Measurements from ENCODE around the gene CHAF1A.
A peak's percentile ranks its signal among the peaks of the same experiment; 100 is the strongest.

CHAF1A gene

DNA sequence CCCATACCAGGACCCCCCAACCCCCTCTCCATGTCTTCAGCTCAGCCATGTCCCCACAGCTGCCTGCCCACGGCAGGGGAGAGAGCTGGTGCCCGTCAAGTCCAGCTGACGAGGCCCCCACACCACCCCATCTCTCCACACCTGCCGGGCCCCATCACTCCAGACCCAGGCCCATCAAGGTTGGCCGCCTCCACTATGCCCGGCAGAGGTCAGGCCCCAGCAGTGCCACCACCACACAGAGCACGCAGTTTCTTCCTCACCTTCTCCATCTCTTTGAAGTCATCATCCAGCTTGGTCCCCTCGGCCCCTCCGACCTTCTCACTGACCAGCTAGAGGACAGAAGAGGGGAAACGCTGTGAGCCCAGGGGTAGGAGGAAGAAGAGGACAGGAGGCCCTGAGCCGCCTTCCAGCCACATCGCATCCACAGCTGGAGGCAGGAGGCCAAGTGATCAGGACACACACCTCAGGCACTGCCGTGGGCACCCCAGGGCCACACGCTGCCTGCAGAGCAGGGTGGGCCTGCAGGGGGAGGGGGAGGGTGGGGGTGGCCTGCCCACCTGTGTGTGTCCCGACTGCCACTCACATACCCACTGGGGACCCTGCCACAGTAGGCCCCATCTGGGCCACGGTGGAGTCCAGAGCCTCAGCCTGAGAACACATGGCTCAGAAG, 35.6 kb upstream of the CHAF1A start:
- no peak for DNase-seq

DNA sequence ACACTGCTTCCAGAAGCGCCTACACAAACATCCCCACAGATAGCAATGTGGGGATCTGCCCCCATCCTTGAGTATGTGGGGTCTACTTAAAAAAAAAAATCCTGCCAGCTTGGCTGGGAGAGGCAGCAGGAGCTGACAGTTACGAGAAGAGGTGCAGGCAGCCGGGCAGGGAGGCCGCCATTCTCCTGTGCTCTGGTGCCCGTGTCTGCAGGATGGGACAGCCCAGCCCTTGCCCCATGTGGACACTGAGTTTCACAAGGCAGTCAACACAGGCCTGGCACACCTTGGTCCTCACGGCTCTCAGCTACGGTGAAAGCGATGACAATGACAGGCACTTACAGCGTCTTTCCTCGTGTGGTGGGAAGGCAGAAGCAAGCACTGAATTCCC, 35.1 kb upstream of the CHAF1A start:
- DNase-seq, result no peak

DNA sequence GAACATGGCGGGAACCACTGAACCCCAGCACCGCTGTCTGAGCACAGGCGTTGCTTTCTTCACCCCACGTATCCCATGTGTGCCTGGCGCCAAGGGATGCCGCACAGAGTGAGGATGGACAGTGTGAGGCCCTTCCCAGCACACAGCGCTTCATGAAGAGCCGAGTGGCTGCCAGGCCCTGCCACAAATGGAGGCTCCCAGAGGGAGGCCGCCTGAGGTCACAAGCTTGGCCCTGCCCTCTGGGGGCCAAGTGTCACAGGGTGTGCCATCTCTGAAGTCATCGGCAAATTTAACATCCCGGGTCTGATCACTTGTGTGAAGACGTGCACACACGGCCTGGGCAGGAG, 34.7 kb upstream of the CHAF1A start:
- no peak for DNase-seq

- no peak for DNase-seq
Observed at GRCh38 chr19:4368128-4368820, 34.2 kb upstream of the CHAF1A start.

DNA sequence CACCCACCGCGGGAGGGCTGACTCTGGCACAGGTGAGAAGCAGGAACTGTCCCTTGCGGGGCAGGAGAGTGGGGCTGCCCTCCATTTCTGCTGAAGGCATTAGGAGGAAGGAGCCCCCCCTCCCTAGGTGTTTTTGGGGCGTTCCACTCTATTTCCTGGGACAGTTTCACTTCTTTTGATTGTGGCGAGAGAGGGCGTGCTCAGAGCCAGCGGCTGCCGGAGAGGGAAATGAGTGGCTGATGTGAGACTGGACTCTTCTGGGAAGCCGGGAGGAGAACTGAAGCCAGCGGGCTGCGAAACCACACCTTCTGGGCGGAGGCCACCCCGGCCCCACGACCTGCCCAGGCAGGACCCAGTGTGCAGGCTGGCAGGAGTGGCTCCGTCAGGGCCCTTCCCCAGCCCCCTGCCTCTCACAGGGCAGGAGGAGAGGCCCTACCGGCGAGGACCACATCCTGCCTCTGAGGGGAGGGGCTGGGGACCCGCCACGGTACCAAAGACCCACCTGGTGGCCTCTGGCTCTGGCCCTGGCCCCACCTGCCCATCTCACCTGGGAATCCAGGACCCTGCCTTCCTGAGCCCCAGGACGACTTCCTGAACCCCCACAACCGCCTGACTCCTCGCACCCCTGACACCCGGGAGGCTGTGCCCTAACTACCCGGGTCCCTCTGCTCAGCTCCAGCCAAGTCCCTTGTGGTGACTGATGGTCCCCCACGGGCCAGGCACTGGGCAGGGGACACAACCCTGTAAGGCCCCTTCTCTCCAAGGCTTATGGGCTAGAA, 33.1 kb upstream of the CHAF1A start:
- peak; percentile 54 for DNase-seq

- peak; percentile 75 for DNase-seq
Observed at GRCh38 chr19:4369888-4370260, 32.6 kb upstream of the CHAF1A start.

DNA sequence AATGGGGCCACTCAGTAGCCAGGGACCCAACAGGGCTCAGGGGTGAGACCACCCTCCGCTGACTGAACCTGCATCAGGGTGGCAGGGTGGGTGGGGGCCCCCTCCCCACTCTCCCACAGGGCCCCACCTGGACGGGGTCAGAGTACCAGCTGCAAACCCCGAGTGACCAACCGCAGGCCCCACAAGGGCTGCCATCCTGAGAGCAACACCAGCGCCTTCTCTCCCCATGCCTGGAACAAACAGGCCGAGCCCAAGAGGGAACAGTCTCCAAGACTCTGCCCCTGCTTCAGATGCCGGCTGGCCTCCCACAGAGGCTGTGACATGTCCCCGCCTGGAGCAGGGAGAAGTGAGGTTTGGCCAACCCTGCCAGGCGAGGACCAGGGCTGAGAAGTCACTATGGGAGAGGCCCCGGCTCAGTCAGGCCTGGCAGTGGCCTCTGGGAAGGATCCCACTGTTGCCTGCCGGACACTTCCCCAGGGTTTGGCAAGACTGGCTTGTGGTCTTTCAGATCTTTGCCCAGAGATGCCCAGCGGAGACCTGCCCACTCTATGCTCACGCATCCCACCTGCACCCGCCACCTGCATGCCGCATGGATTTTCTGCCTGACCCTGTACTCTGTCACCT, 31.9 kb upstream of the CHAF1A start:
- no peak for DNase-seq

DNA sequence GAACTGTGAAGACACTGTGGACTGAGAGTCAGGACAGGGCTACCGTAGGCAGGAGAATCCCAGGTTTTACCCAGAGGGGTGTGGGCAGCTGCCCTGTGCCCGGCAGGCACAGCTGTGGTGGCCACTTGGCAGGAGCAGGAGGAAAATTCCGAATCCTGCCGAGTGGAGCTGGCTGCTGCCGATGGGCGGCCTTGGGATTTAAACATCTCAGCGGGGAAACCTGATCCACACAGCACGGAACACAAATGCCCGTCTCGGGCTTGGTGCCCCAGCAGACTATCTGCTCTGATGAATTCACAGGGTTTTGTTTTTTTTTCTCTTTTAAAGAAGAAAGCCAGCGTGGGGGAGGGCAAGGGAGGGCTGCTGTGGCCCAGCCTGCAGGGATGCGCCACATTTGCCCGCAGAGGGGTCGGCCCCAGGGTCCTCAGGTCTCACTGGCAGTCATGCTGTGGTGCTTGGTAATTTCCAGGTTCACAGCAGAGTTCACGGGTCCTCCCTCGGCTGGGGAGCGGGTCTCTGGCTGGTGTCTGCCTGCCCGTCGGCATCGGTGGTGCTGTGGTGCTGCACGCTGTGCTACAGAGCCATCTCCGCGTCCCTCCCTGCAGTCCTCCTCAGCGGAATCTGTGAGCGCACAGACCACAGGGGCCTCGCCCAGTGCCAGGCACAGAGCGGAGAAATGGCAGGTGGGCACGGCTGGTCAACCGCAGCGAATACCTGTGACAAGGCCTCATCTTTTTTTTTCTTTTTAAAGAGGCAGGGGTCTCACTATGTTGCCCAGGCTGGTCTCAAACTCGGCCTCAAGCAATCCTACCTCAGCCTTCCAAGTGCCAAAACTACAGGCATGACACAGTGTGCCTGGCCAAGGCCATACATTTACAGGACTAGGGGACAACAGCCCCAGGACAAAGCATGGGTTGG, 30.9 kb upstream of the CHAF1A start:
- DNase-seq, result no peak

- no peak for DNase-seq
Observed at GRCh38 chr19:4372165-4373012, 30.1 kb upstream of the CHAF1A start.

DNA sequence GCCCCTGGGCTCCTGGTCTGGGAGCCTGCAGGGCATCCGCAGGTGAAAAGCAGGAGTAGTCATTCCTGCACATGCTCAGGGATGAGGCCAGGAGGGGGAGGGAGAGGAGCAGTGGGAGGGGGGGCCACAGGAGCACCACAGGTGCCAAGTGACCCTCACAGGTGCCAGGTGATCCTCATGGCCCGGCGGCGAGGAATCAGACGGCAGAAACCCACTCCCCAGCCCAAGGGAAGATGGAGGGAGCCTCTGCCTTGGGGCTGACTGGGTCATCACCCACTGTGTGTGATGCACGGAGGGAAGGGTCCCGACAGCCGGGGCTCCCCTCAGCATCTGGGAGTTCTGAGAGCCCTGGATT, 29.4 kb upstream of the CHAF1A start:
- DNase-seq, result no peak

- no peak for DNase-seq
Observed at GRCh38 chr19:4373601-4374497, 28.6 kb upstream of the CHAF1A start.

- DNase-seq, result no peak
Observed at GRCh38 chr19:4374498-4375163, 27.8 kb upstream of the CHAF1A start.

DNA sequence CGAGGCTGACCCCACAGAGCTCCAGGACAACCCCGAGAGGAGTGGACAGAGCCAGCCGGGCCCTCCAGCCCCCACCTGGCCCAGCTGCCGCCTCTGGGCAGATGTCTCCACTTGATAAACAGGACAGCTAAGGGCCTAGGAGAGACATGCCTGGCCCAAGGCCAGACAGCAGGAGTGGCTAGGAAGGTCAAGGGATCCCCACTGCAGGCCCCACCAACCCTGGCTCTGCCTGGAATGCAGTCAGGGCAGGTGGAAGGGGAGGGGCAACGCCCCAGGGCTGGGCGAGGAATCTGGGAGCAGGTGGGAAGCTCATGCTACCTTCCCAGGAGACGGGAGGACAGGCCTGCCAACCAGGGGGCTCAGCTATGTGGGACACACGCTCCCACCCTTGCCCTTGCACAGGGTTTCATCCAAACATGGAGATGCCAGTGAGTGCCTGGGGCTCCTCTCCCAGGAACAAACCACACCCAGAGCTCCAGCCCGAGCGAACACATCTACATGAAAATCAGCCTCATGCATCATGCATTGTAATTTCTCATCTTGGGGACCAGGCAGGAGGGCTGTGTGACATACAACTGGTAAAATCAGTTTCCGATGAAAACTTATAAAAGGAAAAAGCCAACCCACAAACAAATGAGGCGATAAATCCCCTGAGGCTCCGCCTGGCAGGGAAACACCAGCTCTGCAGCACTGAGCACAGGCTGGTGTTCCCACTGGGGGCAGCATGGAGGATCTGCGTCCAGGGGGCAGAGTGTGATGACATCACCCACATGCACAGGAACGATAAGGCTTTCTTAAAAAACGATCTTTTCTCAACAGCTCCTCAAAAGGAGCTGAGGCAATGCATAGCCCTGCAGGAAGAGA, 27.0 kb upstream of the CHAF1A start:
- DNase-seq, result no peak

DNA sequence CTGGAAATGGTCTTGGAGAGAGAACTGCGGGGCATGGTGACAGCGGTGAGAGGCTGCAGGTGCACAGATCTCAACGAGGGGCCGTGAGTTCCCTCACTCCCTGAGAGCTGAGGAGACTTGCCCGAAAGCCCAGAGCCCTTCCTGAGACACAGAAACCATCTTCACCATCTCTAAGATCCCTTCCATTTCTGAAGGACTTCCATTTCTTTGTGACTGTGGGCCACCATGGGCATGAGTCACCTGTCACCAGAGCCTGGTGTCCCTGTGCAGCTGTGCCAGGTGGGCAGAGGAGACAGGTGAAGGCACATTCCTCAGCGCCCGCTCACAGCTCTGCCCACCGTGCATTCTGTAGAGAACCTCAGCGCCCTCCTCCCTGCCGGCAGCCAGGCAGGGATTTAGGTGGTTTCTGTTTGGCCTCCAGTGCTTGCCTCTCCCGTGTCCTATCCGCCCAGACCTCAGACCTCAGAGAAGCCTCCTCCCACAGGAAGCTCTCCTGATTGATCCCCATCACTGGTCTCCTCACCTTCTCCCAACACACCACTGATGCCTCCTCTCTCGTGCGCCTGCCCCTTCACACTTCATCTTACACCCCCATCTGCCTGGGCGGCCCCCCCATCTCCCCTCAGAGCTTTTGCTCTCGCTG, 26.3 kb upstream of the CHAF1A start:
- DNase-seq, result no peak

DNA sequence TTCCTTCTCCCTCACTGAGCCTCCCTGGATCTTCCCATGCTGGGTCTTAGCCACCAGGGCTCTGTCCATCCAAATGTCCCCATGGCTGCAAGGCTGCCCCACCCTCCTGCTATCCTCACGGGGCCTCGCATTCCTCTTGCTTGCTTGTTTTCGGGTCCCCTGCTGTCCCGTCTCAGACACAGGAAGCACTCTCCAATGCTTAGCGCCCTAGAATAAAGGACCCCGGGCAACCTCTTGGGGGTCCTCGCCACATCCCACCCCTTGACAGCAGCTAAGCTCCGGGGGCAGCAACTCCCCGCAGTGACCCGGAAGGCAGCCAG, 25.8 kb upstream of the CHAF1A start:
- DNase-seq, result no peak

GRCh38 chr19:4376991-4377781, 25.3 kb upstream of the CHAF1A start:
- no peak for DNase-seq

- no peak for DNase-seq
Observed at GRCh38 chr19:4378886-4379285, 23.6 kb upstream of the CHAF1A start.
